Forelimb muscle (tissue), 1 donor: ENCODE measurements around the gene ULK3. TPM values are rescaled to one million over a fixed set of nuclear protein-coding genes. Genes with fewer than 3 reads are reported as not detected.

Experiments used
- DNase-seq: peaks from one replicate; pipeline ENCODE4 v3.0.0-alpha.2; 2013; ENCODE audit warnings: low read depth
- polyA plus RNA-seq: library from polyadenylated mRNA; unstranded; fragments of 120-200 nt; gene quantifications from one replicate; pipeline ENCODE4 v1.2.1, GENCODE V29; 2013; ENCODE audit not compliant: insufficient read length

Gene ULK3
- polyA plus RNA-seq, 1 donor = 33.3 TPM

GRCh38 chr15:74840851-74841775, 1.8 kb downstream of the ULK3 start:
- DNase-seq = no peak

GRCh38 chr15:74839526-74840395, 3.2 kb downstream of the ULK3 start:
- DNase-seq = no peak

- no peak for DNase-seq
Measured at GRCh38 chr15:74838746-74839525, 4.0 kb downstream of the ULK3 start.

- DNase-seq = no peak
Measured at GRCh38 chr15:74838137-74838516, 4.8 kb downstream of the ULK3 start.

- DNase-seq = no peak
Measured at GRCh38 chr15:74837482-74838136, 5.3 kb downstream of the ULK3 start.

GRCh38 chr15:74836846-74837245, 6.1 kb downstream of the ULK3 start:
- DNase-seq = no peak

GRCh38 chr15:74835312-74835823, 7.6 kb downstream of the ULK3 start:
- DNase-seq = no peak

GRCh38 chr15:74833376-74834107, 9.4 kb downstream of the ULK3 start:
- DNase-seq = no peak

- DNase-seq = no peak
Measured at GRCh38 chr15:74832826-74833225, 10.1 kb downstream of the ULK3 start.

- no peak for DNase-seq
Measured at GRCh38 chr15:74831813-74832495, 11.0 kb downstream of the ULK3 start.

- no peak for DNase-seq
Measured at GRCh38 chr15:74830868-74831267, 12.1 kb downstream of the ULK3 start.

- no peak for DNase-seq
Measured at GRCh38 chr15:74829991-74830390, 13.0 kb downstream of the ULK3 start.

GRCh38 chr15:74829486-74829885, 13.5 kb downstream of the ULK3 start:
- no peak for DNase-seq

GRCh38 chr15:74828835-74829234, 14.1 kb downstream of the ULK3 start:
- DNase-seq = no peak

- no peak for DNase-seq
Measured at GRCh38 chr15:74827614-74828013, 15.3 kb downstream of the ULK3 start.

GRCh38 chr15:74826921-74827320, 16.0 kb downstream of the ULK3 start:
- no peak for DNase-seq

- no peak for DNase-seq
Measured at GRCh38 chr15:74826364-74826819, 16.6 kb downstream of the ULK3 start, which contains the start of gene CPLX3. TSS of gene CPLX3 (plus strand) at chr15:74826627. CDS start at chr15:74826704, 77 bp downstream.

- DNase-seq = no peak
Measured at GRCh38 chr15:74825866-74826265, 17.1 kb downstream of the ULK3 start.

- no peak for DNase-seq
Measured at GRCh38 chr15:74824976-74825375, 18.0 kb downstream of the ULK3 start.

GRCh38 chr15:74823324-74823723, 19.6 kb downstream of the ULK3 start:
- DNase-seq = no peak
